HepG2 (cell line): ENCODE measurements around the gene CHCHD6. TPM values are rescaled to one million over a fixed set of nuclear protein-coding genes. Genes with fewer than 3 reads are reported as not detected.
A peak's percentile ranks its signal among the peaks of the same experiment; 100 is the strongest.

Experiments used
- ATAC-seq: fragments of 200-7000 bp; cut with Tn5 transposase; 3 replicates; pipeline ENCODE4 v1.9.1; 2020; ENCODE audit warnings: mild to moderate bottlenecking, moderate library complexity
- BruUV-seq: library from RNA; stranded (reverse); fragments of 400-500 nt; replicated peaks from 2 replicates; lab custom pipeline; 2021; lab: Mats Ljungman, UMichigan
- CTCF ChIA-PET: fragments of 300-600 bp; formaldehyde crosslinking; extraction: SDS; loops from one replicate; lab custom pipeline; 2021; ENCODE audit warnings: low total read pairs, inconsistent platforms, low intra/inter-chr PET ratio; lab: Yijun Ruan, JAX
- POLR2A ChIA-PET: fragments of 350-600 bp; sonication (Branson Sonifier 250); formaldehyde crosslinking; loops from one replicate; lab custom pipeline; 2020; ENCODE audit warnings: antibody characterized with exemption, inconsistent platforms; lab: Yijun Ruan, JAX
- DNase-seq: peaks from one replicate; pipeline ENCODE4 v3.0.0-alpha.2; 2015; ENCODE audit warnings: low spot score
- FAIRE-seq: peaks from 3 replicates; lab custom pipeline; 2011; peaks lifted over from hg19 to GRCh38; lab: Jason Lieb, UNC
- H2AFZ ChIP-seq: one replicate; pipeline ENCODE4 v1.6.1; 2011; ENCODE audit warnings: low read length, inconsistent platforms
- H3K27ac ChIP-seq: fragments of 300-600 bp; 3 replicates; pipeline ENCODE4 v1.8.0; 2011; ENCODE audit warnings: mixed run types, mild to moderate bottlenecking, mixed read lengths, low read length, inconsistent platforms; ENCODE audit not compliant: insufficient read depth; ENCODE audit errors: extremely low read length
- H3K27me3 ChIP-seq, 2 experiments: fragments of 200-600 bp in 1 of 2; 2 replicates in 1 of 2; 3 replicates in 1 of 2; pipeline versions ENCODE4 v1.6.0 to v1.8.0; 2011; ENCODE audit warnings: low read length in 2 of 2, mild to moderate bottlenecking in 2 of 2, moderate library complexity in 2 of 2, inconsistent platforms in 1 of 2; ENCODE audit not compliant: insufficient read depth in 2 of 2, control insufficient read depth in 1 of 2
- H3K36me3 ChIP-seq, 2 experiments: fragments of 200-600 bp in 1 of 2; replicated peaks in 1 of 2; 2 replicates in 1 of 2; 3 replicates in 1 of 2; pipeline versions ENCODE4 v1.5.1 to v1.8.0; 2011; ENCODE audit warnings: low read length in 2 of 2, inconsistent platforms in 1 of 2; ENCODE audit not compliant: insufficient read depth in 2 of 2, control insufficient read depth in 1 of 2
- H3K4me1 ChIP-seq: 2 replicates; pipeline ENCODE4 v1.5.1; 2012; ENCODE audit warnings: low read length, inconsistent platforms; ENCODE audit not compliant: insufficient read depth
- H3K4me2 ChIP-seq: 2 replicates; pipeline ENCODE4 v1.6.0; 2011; ENCODE audit warnings: low read depth, low read length, inconsistent platforms
- H3K4me3 ChIP-seq, 3 experiments: fragments of 200-600 bp in 1 of 3; sonication (generic), shearing (Covaris generic) in 1 of 3; replicated peaks in 1 of 3; 2 replicates each; pipeline ENCODE4 v1.5.1; 2011 to 2016; ENCODE audit warnings: low read length in 3 of 3, inconsistent platforms in 2 of 3, low read depth in 2 of 3, mild to moderate bottlenecking in 2 of 3, control low read depth in 1 of 3, mixed read lengths in 1 of 3; ENCODE audit not compliant: insufficient read depth in 1 of 3
- H3K79me2 ChIP-seq: one replicate; pipeline ENCODE4 v1.6.1; 2011; ENCODE audit warnings: low read length, inconsistent platforms; ENCODE audit not compliant: insufficient read depth
- H3K9ac ChIP-seq: 2 replicates; pipeline ENCODE4 v1.6.0; 2011; ENCODE audit warnings: mild to moderate bottlenecking, low read depth, low read length, inconsistent platforms; ENCODE audit not compliant: insufficient read depth
- H3K9me3 ChIP-seq: 2 replicates; pipeline ENCODE4 v1.5.1; 2012; ENCODE audit warnings: mild to moderate bottlenecking, low read length
- H4K20me1 ChIP-seq: 2 replicates; pipeline ENCODE4 v1.6.0; 2011; ENCODE audit warnings: inconsistent platforms, mild to moderate bottlenecking, low read length, moderate library complexity; ENCODE audit not compliant: insufficient read depth
- AHR ChIP-seq: IDR thresholded peaks from 2 replicates; pipeline ENCODE4 v1.6.1; 2018; ENCODE audit warnings: missing genetic modification reagents, missing compliant biosample characterization
- ARNT2 ChIP-seq: sonication (generic); formaldehyde crosslinking; IDR thresholded peaks from 2 replicates; pipeline ENCODE4 v1.8.0; 2022; ENCODE audit warnings: mild to moderate bottlenecking, low read depth, missing genetic modification reagents, moderate library complexity
- FOXK2 ChIP-seq: fragments of 450-650 bp; IDR thresholded peaks from 2 replicates; pipeline ENCODE4 v1.6.1; 2016
- KDM2A ChIP-seq: sonication (generic); formaldehyde crosslinking; IDR thresholded peaks from 2 replicates; pipeline ENCODE4 v1.4.0; 2020; ENCODE audit warnings: low read depth, missing genetic modification reagents, borderline replicate concordance
- PHF20 ChIP-seq: sonication (generic); formaldehyde crosslinking; IDR thresholded peaks from 2 replicates; pipeline ENCODE4 v1.5.0; 2020; ENCODE audit warnings: mild to moderate bottlenecking, missing genetic modification reagents
- TAF15 ChIP-seq: fragments of 200-400 bp; formaldehyde crosslinking; IDR thresholded peaks from one replicate; pipeline ENCODE4 v1.6.1; 2018; ENCODE audit warnings: mild to moderate bottlenecking, low read depth, low read length; ENCODE audit not compliant: poor library complexity, severe bottlenecking
- ZBTB3 ChIP-seq: sonication (generic); formaldehyde crosslinking; IDR thresholded peaks from 2 replicates; pipeline ENCODE4 v1.4.0; 2020; ENCODE audit warnings: low read depth, mild to moderate bottlenecking, moderate library complexity, missing genetic modification reagents, borderline replicate concordance
- ZFP1 ChIP-seq: IDR thresholded peaks from 2 replicates; pipeline ENCODE4 v1.6.1; 2016
- ZNF563 ChIP-seq: sonication (generic); formaldehyde crosslinking; IDR thresholded peaks from 2 replicates; pipeline ENCODE4 v1.8.0; 2022; ENCODE audit warnings: mild to moderate bottlenecking, moderate library complexity, missing genetic modification reagents
- WGBS: methylation state at CpG from one replicate; pipeline ENCODE4 v1.1.6; 2017; ENCODE audit warnings: low lambda C conversion rate; 5-methylcytosine and 5-hydroxymethylcytosine counted together
- in situ Hi-C: cut with HindIII; loops from 2 replicates; pipeline ENCODE4 v1.10.0; 2017; ENCODE audit warnings: low pct_unique_long_range_greater_than_20kb; ENCODE audit not compliant: extremely low pct_ligation_motif_present
- intact Hi-C: fragments of 100-400 bp; cut with micrococcal nuclease; formaldehyde crosslinking; loops from one replicate; pipeline ENCODE4 v1.10.0; 2022; ENCODE audit not compliant: unreplicated experiment
- polyA plus RNA-seq, 8 experiments: library from polyadenylated mRNA; depleted of rRNA in 3 of 8; stranded (reverse) in 7 of 8; unstranded in 1 of 8; fragments of >200 nt; fragmentation: Illumina TruSeq in 4 of 8; extraction: Trizol in 4 of 8; gene quantifications; 2 replicates each; pipeline versions ENCODE4 v1.2.1 to v1.2.3, GENCODE V29; 2011 to 2016; ENCODE audit warnings: low read depth in 4 of 8, missing spikeins in 1 of 8, mixed read lengths in 1 of 8; ENCODE audit not compliant: insufficient read depth in 1 of 8
- total RNA-seq, 5 experiments: library from RNA; depleted of rRNA; stranded (reverse); fragments of >200 nt; fragmentation: Illumina TruSeq; extraction: Trizol; gene quantifications; 2 replicates each; pipeline ENCODE4 v1.2.3, GENCODE V29; 2016; ENCODE audit warnings: low read depth in 1 of 5
- TF ChIP-seq, protein P1 (sequence below): sonication (generic); formaldehyde crosslinking; conservative IDR thresholded peaks from 2 replicates; pipeline ENCODE4 v1.4.0; 2020; ENCODE audit warnings: missing genetic modification reagents
- TF ChIP-seq, protein P2 (sequence below): IDR thresholded peaks from 2 replicates; pipeline ENCODE4 v1.6.1; 2016; ENCODE audit warnings: mild to moderate bottlenecking, missing biosample characterization, missing genetic modification reagents

Gene CHCHD6
- total and polyA plus RNA-seq, 2 of the 13 experiments (the other 11 are each of a cell fraction or from before 2014, with no cell fraction given), result 20.3 to 20.8 TPM

DNA sequence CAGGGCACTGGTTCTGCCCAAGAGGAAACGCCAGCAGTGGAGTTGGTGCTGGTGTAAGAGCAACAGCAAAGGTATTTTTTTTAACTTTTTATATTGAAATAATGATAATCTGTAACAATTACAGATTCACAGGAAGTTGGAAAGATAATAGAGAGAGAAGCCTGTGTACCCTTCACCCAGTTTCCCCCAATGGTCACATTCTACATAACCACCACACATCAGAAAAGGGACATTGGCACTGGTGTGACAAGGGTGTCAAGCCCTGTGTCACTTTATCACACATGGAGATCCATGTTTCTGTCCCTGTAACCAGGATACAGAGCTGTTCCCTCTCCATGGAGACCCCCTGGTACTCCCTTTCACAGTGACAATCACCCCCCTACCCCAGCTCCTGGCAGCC is 269.8 kb downstream of the CHCHD6 start (continued):
- TF ChIP-seq ZBTB3 (CRISPR knock-in tag) (no peak), ARNT2 (CRISPR knock-in tag) (no peak), PHF20 (CRISPR knock-in tag) (no peak), ZNF563 (CRISPR knock-in tag) (no peak), TAF15 (no peak), AHR (CRISPR knock-in tag) (no peak), KDM2A (CRISPR knock-in tag) (no peak), FOXK2 (no peak)
- TF ChIP-seq, protein P1, sequence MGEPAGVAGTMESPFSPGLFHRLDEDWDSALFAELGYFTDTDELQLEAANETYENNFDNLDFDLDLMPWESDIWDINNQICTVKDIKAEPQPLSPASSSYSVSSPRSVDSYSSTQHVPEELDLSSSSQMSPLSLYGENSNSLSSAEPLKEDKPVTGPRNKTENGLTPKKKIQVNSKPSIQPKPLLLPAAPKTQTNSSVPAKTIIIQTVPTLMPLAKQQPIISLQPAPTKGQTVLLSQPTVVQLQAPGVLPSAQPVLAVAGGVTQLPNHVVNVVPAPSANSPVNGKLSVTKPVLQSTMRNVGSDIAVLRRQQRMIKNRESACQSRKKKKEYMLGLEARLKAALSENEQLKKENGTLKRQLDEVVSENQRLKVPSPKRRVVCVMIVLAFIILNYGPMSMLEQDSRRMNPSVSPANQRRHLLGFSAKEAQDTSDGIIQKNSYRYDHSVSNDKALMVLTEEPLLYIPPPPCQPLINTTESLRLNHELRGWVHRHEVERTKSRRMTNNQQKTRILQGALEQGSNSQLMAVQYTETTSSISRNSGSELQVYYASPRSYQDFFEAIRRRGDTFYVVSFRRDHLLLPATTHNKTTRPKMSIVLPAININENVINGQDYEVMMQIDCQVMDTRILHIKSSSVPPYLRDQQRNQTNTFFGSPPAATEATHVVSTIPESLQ (CRISPR knock-in tag), result no peak
- TF ChIP-seq, all 625 proteins: peak for 0

DNA sequence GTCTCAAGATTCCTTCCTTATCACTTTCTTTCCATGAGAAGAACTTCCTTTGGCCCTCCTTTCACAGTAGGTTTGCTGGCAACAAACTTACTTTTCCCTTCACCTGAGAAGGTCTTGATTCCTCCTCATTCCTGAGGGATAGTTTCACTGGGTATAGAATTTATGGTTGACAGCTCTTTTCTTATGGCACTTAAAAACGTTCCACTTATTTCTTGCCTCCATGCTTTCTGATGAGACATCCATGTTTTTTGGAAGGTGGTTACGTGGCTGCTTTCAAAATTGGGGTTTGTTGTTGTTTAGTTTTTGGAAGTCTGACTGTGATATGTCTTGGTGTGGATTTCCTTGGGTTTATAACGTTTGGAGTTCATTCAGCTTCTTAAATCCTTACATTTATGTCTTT is 270.7 kb downstream of the CHCHD6 start:
- Histone ChIP-seq H2AFZ (no peak overlapping the region), H3K4me3 (no peak overlapping the region), H3K9ac (no peak overlapping the region), H3K36me3 (no peaks in the 10 kb centered on the region), H3K79me2 (no peaks in the 10 kb centered on the region), H3K4me1 (peaks cover 14% of the 10 kb centered on the region), H3K27me3 (peaks cover 4 to 10% of the 10 kb centered on the region in 2 experiments; a peak in 3 of 5 replicates), H3K9me3 (peaks cover 7% of the 10 kb centered on the region), H3K4me2 (no peak overlapping the region), H4K20me1 (no peaks in the 10 kb centered on the region)
- FAIRE-seq (no peak), DNase-seq (no peak)
- in situ Hi-C loops (loop anchor here (10.0 kb wide), 1 partner anchor 300 kb away; no protein-coding TSS in a partner anchor), intact Hi-C loops (no loop called here)
- CTCF ChIA-PET, result no interaction called here
- BruUV-seq, result no TSS peak
- TF ChIP-seq, protein P2, sequence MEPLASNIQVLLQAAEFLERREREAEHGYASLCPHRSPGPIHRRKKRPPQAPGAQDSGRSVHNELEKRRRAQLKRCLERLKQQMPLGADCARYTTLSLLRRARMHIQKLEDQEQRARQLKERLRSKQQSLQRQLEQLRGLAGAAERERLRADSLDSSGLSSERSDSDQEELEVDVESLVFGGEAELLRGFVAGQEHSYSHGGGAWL (CRISPR knock-in tag), result no peak
- TF ChIP-seq ZFP1 (CRISPR knock-in tag), result peak; percentile 75; the same call in 1 of the 2 replicates
- TF ChIP-seq, all 625 proteins: peak for 1
- 0% methylated on average over 3 of the region's 3 CpGs for whole genome bisulfite sequencing
- no peak overlapping the region for H3K27ac ChIP-seq
- POLR2A ChIA-PET, result no interaction called here
- no peak for ATAC-seq
